Fibroblast of the aortic adventitia (primary cell): ENCODE data around the gene NLK. TPM values are rescaled to one million over a fixed set of nuclear protein-coding genes. Genes with fewer than 3 reads are reported as not detected.
"Not testable (repeated sequence)": the region's sequence is repeated elsewhere in the genome, so short reads cannot be mapped to it uniquely, and the experiment has no call there.

Experiments used
- DNase-seq: peaks from one replicate; pipeline ENCODE4 v3.0.0-alpha.2; 2010; ENCODE audit warnings: low read depth
- H3K4me3 ChIP-seq: 2 replicates; pipeline ENCODE4 v1.5.1; 2011; ENCODE audit warnings: low read depth, mild to moderate bottlenecking, control low read depth, low read length, moderate library complexity
- total RNA-seq: library from RNA; depleted of rRNA; stranded (reverse); fragments of >200 nt; gene quantifications from 2 replicates; pipeline ENCODE4 v1.2.3, GENCODE V29; 2012; ENCODE audit warnings: low replicate concordance
- TF ChIP-seq, protein P1 (sequence below): IDR thresholded peaks from 2 replicates; pipeline ENCODE4 v1.5.1; 2011; ENCODE audit warnings: mild to moderate bottlenecking, low read length, control low read depth, inconsistent platforms; ENCODE audit not compliant: insufficient read depth

NLK gene
- total RNA-seq, 1 donor, result 12.2 TPM

DNA sequence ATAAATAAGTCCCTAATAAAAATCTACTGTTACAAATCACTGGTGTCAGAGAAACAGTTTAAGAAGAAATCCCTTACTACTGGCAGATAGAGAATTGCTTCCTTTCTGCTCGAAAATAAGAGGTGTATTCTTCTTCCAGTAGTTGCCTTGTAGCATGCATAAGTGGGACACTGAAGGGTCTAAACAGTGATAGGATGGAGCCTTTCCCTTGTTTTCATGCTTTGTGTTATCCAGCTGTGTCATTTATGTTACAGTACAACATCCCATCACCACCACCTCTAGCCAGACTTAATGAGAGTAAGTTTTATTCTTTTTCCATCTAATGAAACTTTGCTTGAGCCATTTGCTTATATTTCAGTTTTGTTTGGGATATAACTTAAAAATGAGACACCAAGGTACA lies 54.3 kb downstream of the NLK start:
- TF ChIP-seq, protein P1, sequence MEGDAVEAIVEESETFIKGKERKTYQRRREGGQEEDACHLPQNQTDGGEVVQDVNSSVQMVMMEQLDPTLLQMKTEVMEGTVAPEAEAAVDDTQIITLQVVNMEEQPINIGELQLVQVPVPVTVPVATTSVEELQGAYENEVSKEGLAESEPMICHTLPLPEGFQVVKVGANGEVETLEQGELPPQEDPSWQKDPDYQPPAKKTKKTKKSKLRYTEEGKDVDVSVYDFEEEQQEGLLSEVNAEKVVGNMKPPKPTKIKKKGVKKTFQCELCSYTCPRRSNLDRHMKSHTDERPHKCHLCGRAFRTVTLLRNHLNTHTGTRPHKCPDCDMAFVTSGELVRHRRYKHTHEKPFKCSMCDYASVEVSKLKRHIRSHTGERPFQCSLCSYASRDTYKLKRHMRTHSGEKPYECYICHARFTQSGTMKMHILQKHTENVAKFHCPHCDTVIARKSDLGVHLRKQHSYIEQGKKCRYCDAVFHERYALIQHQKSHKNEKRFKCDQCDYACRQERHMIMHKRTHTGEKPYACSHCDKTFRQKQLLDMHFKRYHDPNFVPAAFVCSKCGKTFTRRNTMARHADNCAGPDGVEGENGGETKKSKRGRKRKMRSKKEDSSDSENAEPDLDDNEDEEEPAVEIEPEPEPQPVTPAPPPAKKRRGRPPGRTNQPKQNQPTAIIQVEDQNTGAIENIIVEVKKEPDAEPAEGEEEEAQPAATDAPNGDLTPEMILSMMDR, result no peak
- H3K4me3 ChIP-seq, result no peak overlapping the region

DNA sequence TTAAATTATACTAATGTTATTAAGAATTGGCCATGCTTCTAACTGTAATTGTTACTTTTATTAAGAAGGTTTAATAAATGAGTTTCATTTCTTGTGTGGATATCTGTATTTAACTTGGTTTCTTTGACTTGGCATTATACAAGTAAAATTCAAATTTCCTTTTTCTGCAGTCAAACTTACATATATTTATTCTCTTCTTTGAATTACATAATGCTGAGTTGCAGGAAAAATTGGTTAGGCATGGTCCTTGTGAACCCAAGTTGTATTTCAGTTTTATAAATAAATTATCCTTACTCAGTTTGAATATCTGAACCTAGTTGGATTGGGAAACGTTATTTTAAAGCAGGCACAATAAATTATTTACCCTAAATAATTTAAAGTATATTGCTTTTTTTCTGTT lies 54.8 kb downstream of the NLK start:
- H3K4me3 ChIP-seq, result no peak overlapping the region
- no peak for DNase-seq
- TF ChIP-seq, protein P1, result no peak

More for the DNA sequence above, 54.3 kb downstream of the NLK start:
- no peak for DNase-seq

DNA sequence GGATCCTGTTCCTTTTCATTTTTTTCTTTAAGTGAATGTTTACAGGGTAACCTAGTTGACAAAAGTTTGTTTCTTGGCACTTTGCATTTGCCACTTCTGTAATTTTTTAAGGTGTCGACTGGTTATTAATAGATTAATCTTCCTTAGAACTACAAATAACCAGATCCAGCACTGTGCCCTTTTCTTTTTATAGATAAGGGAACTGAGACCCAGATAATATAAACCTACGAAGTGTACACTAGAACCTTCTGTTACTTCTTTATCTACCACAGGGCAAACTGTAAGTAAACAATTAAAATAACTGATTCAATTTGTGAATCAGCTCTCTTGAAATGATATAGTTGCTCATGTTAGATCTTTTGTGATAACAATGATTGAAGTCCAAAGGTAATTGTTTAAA lies 55.4 kb downstream of the NLK start:
- no peak overlapping the region for H3K4me3 ChIP-seq
- no peak for DNase-seq
- TF ChIP-seq, protein P1, result no peak

DNA sequence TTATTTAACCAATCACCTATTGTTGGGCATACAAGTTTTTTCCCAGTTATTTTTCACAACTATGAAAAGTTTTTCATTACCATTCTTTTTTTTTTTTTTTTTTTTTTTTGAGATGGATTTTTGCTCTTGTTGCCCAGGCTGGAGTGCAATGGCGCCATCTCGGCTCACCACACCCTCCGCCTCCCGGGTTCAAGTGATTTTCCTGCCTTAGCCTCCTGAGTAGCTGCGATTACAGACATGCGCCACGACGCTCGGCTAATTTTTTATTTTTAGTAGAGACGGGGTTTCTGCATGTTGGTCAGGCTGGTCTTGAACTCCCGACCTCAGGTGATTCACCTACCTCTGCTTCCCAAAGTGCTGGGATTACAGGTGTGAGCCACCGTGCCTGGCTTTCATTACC lies 56.1 kb downstream of the NLK start:
- not testable (repeated sequence) for H3K4me3 ChIP-seq, DNase-seq

DNA sequence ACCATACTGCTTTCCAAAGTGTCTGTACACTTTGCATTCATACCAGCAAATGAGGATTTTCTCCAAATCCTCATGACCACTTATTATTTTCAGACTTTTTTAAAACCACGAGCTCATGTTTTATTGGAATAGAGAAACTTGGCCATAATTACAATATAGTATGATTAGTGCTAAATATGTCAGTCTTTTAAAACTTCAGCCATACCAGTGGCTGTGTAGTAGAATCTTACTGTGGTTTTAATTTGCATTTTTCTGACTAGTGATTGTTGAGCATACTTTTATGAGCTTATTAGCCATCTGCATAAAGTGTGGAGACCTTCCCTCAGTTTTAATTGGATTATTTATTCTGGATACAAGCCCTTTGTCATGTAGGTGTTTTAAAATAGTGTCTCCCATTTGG lies 57.8 kb downstream of the NLK start:
- TF ChIP-seq, protein P1, result no peak
- no peak overlapping the region for H3K4me3 ChIP-seq
- no peak for DNase-seq

DNA sequence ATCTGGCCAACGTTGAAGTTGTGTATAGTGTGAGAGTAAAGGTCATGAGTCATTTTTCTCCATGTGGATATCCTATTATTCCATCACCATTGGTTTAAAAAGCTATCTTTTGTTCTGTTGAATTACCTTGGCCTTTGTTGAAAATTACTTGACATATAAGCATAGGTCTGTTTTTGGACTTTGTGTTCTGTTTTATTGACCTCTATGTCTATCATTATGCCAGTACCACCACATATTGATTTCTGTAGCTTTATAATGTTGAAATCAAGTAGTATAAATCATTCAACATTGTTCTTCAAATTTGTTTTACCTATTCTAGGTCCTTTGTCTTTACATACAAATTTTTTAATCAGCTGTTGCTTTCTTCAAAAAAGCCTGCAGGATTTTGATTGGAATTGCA lies 58.5 kb downstream of the NLK start:
- no peak for DNase-seq
- TF ChIP-seq, protein P1, result no peak
- H3K4me3 ChIP-seq, result no peak overlapping the region

DNA sequence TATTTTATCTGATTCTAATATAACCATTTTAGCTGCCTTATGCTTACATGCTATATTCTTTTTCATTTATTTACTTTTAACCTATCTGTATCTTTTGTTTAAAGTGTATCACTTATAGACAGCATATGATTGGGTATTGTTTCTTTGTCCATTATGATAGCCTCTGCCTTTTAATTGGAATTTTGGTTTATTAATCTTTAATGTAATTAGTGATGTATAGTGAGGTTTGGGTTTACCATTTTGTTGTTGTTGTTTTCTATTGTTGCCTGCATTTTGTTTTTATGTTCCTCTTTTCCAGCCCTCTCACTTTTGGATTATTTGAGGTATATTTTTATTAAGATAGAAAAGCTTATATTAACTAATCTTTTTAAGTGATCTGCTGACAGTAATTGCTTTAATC lies 59.4 kb downstream of the NLK start:
- TF ChIP-seq, protein P1, result no peak
- no peak overlapping the region for H3K4me3 ChIP-seq
- DNase-seq, result no peak

DNA sequence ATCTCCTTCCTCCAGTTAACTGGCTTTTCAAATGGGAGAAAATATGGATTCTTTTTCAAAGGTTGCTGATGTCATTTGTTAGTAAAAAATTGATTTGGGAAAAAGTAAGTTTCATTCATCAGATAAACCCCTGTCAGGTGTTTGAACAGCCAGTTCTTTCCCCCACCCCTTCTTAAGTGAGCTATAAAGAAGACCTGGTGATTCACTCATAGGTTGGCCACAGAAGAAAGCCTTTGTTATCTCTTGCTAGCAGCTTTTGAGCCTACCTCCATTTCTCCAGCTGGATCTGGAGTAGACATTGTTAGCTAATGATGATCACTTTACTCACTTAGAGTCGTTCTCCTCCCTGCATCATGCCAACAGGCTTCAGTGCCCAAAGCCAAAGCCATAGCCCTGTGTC lies 63.0 kb downstream of the NLK start:
- DNase-seq, result no peak
- H3K4me3 ChIP-seq, result no peak overlapping the region
- TF ChIP-seq, protein P1, result no peak
